HG03432 (cell line): ENCODE measurements around the gene RAD50.
"Not testable (repeated sequence)": the region's sequence is repeated elsewhere in the genome, so short reads cannot be mapped to it uniquely, and the experiment has no call there.

Experiments
- ATAC-seq: cut with Tn5 transposase; IDR thresholded peaks from one replicate; pipeline ENCODE4 v1.9.1; 2021; ENCODE audit warnings: mild to moderate bottlenecking, moderate library complexity; ENCODE audit not compliant: unreplicated experiment

RAD50 gene

GRCh38 chr5:132556153-132556762, 519 bp upstream of the RAD50 start:
- ATAC-seq = no peak

- ATAC-seq = peak; percentile 37
These were observed 848 bp downstream of the RAD50 start for GRCh38 chr5:132557478-132558172.

- ATAC-seq = no peak
These were observed 2.7 kb downstream of the RAD50 start for GRCh38 chr5:132559383-132560060.

GRCh38 chr5:132561601-132562000, 4.8 kb downstream of the RAD50 start:
- ATAC-seq = no peak

- not testable (repeated sequence) for ATAC-seq
These were observed 7.8 kb downstream of the RAD50 start for GRCh38 chr5:132564555-132564954.

- ATAC-seq = no peak
These were observed 9.9 kb downstream of the RAD50 start for GRCh38 chr5:132566657-132567056.

GRCh38 chr5:132576123-132576522, 19.3 kb downstream of the RAD50 start:
- no peak for ATAC-seq

- not testable (repeated sequence) for ATAC-seq
These were observed 27.8 kb downstream of the RAD50 start for GRCh38 chr5:132584560-132584959.

GRCh38 chr5:132586063-132586462, 29.3 kb downstream of the RAD50 start:
- ATAC-seq = no peak

- no peak for ATAC-seq
These were observed 32.7 kb downstream of the RAD50 start for GRCh38 chr5:132589467-132589866.

GRCh38 chr5:132591145-132591544, 34.4 kb downstream of the RAD50 start:
- ATAC-seq = no peak

- no peak for ATAC-seq
These were observed 35.7 kb downstream of the RAD50 start for GRCh38 chr5:132592521-132592920.

- no peak for ATAC-seq
These were observed 37.4 kb downstream of the RAD50 start for GRCh38 chr5:132594170-132594569.

- no peak for ATAC-seq
These were observed 38.8 kb downstream of the RAD50 start for GRCh38 chr5:132595624-132596023.

- ATAC-seq = no peak
These were observed 44.4 kb downstream of the RAD50 start for GRCh38 chr5:132601071-132601728.

- ATAC-seq = no peak
These were observed 50.3 kb downstream of the RAD50 start for GRCh38 chr5:132607095-132607494.

- no peak for ATAC-seq
These were observed 51.3 kb downstream of the RAD50 start for GRCh38 chr5:132608107-132608506.

GRCh38 chr5:132611965-132612364, 55.2 kb downstream of the RAD50 start:
- ATAC-seq = no peak

- ATAC-seq = no peak
These were observed 56.1 kb downstream of the RAD50 start for GRCh38 chr5:132612846-132613245.

GRCh38 chr5:132621699-132622098, 64.9 kb downstream of the RAD50 start:
- ATAC-seq = no peak

- no peak for ATAC-seq
These were observed 65.8 kb downstream of the RAD50 start for GRCh38 chr5:132622608-132623007.

- ATAC-seq = no peak
These were observed 70.7 kb downstream of the RAD50 start for GRCh38 chr5:132627470-132627869.
